IPS-18c (cell line): ENCODE measurements around the gene SIKE1.
"Not testable (repeated sequence)": the region's sequence is repeated elsewhere in the genome, so short reads cannot be mapped to it uniquely, and the experiment has no call there.

Experiments used
- H3K4me3 ChIP-seq: 2 replicates; pipeline ENCODE4 v1.7.0; 2013; ENCODE audit warnings: low read depth, mild to moderate bottlenecking, low read length, moderate library complexity; ENCODE audit not compliant: insufficient read depth
- H3K9me3 ChIP-seq: one replicate; pipeline ENCODE4 v1.6.1; 2013; ENCODE audit warnings: mild to moderate bottlenecking, low read length, moderate library complexity; ENCODE audit not compliant: control insufficient read depth, insufficient read depth

SIKE1 gene

GRCh38 chr1:114780344-114781226 lies at the start of gene SIKE1:
Gene SIKE1, minus strand, starts transcription at chr1:114780685. Its CDS starts 78 bp downstream, at chr1:114780607.
- H3K4me3 ChIP-seq, result peak within 1 kb of the TSS; percentile 90

GRCh38 chr1:114830075-114830474 lies 49.6 kb upstream of the SIKE1 start:
- H3K9me3 ChIP-seq, H3K4me3 ChIP-seq: not testable (repeated sequence)

More at GRCh38 chr1:114780344-114781226, at the start of gene SIKE1:
- peaks cover 5% of the 10 kb centered on the region for H3K9me3 ChIP-seq

- no peak overlapping the region for H3K4me3 ChIP-seq
- H3K9me3 ChIP-seq, result no peaks in the 10 kb centered on the region
Observed at GRCh38 chr1:114828251-114828650, 47.8 kb upstream of the SIKE1 start.

- Histone ChIP-seq H3K9me3 (no peaks in the 10 kb centered on the region), H3K4me3 (no peak overlapping the region)
Observed at GRCh38 chr1:114821978-114822377, 41.5 kb upstream of the SIKE1 start.

GRCh38 chr1:114820392-114820791 lies 39.9 kb upstream of the SIKE1 start:
- Histone ChIP-seq H3K4me3 (no peak overlapping the region), H3K9me3 (no peaks in the 10 kb centered on the region)

- H3K4me3 ChIP-seq, result no peak overlapping the region
Observed at GRCh38 chr1:114819869-114820268, 39.4 kb upstream of the SIKE1 start.

GRCh38 chr1:114804449-114804848 lies 24.0 kb upstream of the SIKE1 start:
- H3K4me3 ChIP-seq, H3K9me3 ChIP-seq: not testable (repeated sequence)

More at GRCh38 chr1:114819869-114820268, 39.4 kb upstream of the SIKE1 start:
- H3K9me3 ChIP-seq, result no peaks in the 10 kb centered on the region

GRCh38 chr1:114803001-114803400 lies 22.5 kb upstream of the SIKE1 start:
- Histone ChIP-seq H3K9me3 (no peaks in the 10 kb centered on the region), H3K4me3 (no peak overlapping the region)

GRCh38 chr1:114794038-114794437 lies 13.6 kb upstream of the SIKE1 start:
- Histone ChIP-seq H3K9me3 (peaks cover 2% of the 10 kb centered on the region), H3K4me3 (no peak overlapping the region)

GRCh38 chr1:114790581-114790980 lies 10.1 kb upstream of the SIKE1 start:
- not testable (repeated sequence) for H3K4me3 ChIP-seq, H3K9me3 ChIP-seq

- not testable (repeated sequence) for H3K4me3 ChIP-seq, H3K9me3 ChIP-seq
Observed at GRCh38 chr1:114786440-114786839, 6.0 kb upstream of the SIKE1 start.

GRCh38 chr1:114782476-114782875 lies 2.0 kb upstream of the SIKE1 start:
- H3K4me3 ChIP-seq, result no peak overlapping the region

GRCh38 chr1:114779722-114780121 lies 763 bp downstream of the SIKE1 start:
- peak overlapping the region; percentile 90 for H3K4me3 ChIP-seq
- H3K9me3 ChIP-seq, result peaks cover 5% of the 10 kb centered on the region

More at GRCh38 chr1:114782476-114782875, 2.0 kb upstream of the SIKE1 start:
- peaks cover 7% of the 10 kb centered on the region for H3K9me3 ChIP-seq

- H3K4me3 ChIP-seq, H3K9me3 ChIP-seq: not testable (repeated sequence)
Observed at GRCh38 chr1:114776726-114777125, 3.8 kb downstream of the SIKE1 start.

- Histone ChIP-seq H3K9me3 (no peaks in the 10 kb centered on the region), H3K4me3 (no peak overlapping the region)
Observed at GRCh38 chr1:114771992-114772391, 8.5 kb downstream of the SIKE1 start.

- Histone ChIP-seq H3K4me3 (no peak overlapping the region), H3K9me3 (no peaks in the 10 kb centered on the region)
Observed at GRCh38 chr1:114770989-114771388, 9.5 kb downstream of the SIKE1 start.

GRCh38 chr1:114764689-114765088 lies 15.8 kb downstream of the SIKE1 start:
- no peaks in the 10 kb centered on the region for H3K9me3 ChIP-seq
- H3K4me3 ChIP-seq, result no peak overlapping the region

GRCh38 chr1:114758256-114758832 lies 22.1 kb downstream of the SIKE1 start:
- no peaks in the 10 kb centered on the region for H3K9me3 ChIP-seq
- no peak overlapping the region for H3K4me3 ChIP-seq
